Measurements from ENCODE around the gene DNAH2.

DNA sequence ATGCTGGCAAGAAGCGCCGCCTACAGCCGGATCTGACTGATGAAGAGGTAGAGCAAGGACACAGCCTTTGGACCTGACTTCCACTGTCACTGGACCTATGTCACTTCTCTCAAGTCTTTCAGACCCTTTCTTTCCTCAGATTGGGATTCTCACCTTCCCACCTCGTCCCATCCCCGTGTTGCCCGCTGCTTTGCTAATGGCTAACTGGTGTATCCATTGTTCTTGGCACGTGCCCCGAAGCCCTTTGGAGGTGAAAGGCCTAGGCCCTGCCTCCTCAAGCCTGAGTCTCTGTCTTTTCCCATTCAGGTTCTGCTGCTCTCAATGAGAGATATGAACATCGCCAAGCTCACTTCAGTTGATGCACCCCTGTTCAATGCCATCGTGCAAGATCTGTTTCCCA, 63.2 kb downstream of the DNAH2 start:
- TF ChIP-seq, protein P1, sequence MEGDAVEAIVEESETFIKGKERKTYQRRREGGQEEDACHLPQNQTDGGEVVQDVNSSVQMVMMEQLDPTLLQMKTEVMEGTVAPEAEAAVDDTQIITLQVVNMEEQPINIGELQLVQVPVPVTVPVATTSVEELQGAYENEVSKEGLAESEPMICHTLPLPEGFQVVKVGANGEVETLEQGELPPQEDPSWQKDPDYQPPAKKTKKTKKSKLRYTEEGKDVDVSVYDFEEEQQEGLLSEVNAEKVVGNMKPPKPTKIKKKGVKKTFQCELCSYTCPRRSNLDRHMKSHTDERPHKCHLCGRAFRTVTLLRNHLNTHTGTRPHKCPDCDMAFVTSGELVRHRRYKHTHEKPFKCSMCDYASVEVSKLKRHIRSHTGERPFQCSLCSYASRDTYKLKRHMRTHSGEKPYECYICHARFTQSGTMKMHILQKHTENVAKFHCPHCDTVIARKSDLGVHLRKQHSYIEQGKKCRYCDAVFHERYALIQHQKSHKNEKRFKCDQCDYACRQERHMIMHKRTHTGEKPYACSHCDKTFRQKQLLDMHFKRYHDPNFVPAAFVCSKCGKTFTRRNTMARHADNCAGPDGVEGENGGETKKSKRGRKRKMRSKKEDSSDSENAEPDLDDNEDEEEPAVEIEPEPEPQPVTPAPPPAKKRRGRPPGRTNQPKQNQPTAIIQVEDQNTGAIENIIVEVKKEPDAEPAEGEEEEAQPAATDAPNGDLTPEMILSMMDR (conservative IDR thresholded peaks at IDR 0.05; ENCODE audit: low read length) = no peak
- TF ChIP-seq EZH2phosphoT487 (IDR thresholded peaks at IDR 0.05; ENCODE audit: borderline replicate concordance) = no peak
